ENCODE results near the gene NWD2.

NWD2 gene

DNA sequence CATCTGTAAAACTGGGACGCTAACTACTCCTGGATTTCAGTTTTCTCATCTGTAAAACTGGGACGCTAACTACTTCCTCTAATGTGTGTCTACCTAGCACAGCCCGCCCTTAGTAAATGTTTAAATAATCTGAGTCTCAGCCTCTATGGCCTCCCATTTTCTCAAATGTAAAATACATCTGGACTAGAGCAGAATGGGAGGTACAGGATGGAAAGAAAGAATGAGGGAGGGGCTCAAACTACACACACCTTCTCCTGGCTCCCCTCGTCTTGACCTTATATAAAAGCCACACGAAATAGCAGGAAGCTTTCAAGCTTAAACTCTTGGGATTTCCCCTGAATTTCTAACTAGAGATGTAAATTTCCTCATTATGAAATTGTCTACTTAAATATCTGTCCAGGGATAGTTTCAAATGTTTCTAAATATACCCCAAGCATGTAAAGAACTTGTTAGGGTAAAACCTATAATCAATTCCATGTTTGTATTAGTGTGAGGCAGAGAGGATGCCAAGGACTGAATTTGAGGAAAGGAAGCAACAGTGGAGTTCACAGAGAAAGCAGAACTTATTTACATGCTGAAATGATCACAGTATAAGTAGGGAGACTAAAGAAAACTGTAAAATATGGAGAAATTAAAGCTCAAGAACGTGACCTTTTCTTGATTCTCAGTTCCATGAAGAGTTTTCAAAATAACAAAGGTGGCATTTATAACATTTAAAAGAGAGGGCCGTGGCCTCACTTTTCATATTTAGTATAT, 220.0 kb downstream of the NWD2 start:
- no peak overlapping the region for H3K4me3 ChIP-seq (ENCODE audit: low read depth, low read length)

DNA sequence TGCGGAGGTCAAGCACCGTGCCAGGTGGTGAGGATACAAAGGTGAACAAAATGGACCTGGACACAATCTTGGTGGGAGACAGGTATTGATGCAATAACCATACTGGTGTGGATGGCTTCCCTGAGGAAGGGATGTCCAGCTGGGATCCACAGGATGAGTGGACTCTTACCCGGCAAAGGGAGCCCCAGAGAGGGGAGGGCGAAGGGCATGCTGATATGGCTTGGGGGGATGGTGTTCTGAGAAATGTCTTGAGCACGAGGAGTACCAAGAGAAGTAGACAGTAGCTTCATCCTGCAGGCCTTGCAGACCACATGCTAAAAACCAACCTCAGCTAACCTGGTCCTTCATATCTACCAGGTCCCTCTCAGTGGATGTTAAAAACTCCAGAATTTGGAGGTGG, 220.8 kb downstream of the NWD2 start:
- no peak overlapping the region for H3K4me3 ChIP-seq (ENCODE audit: low read depth, low read length)

DNA sequence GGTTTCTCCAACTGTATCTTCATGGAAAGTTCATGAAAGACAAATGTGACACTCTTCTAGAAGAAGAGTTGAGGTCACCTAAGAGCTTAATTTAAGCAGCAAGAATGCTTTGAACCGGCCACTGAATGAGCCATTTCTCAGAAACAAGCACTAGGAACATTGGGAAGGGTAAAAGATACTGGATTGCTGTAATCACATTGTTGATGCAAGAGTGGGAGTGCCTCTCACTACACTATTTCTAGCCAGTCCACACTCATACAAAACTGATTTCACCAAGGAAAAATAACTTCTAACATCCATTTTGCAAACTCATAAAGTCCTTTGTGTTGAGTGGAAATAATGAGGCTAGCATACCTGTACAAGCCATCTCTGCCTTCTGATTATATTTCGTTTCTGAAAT, 221.3 kb downstream of the NWD2 start:
- H3K4me3 ChIP-seq (ENCODE audit: low read depth, low read length), result no peak overlapping the region

DNA sequence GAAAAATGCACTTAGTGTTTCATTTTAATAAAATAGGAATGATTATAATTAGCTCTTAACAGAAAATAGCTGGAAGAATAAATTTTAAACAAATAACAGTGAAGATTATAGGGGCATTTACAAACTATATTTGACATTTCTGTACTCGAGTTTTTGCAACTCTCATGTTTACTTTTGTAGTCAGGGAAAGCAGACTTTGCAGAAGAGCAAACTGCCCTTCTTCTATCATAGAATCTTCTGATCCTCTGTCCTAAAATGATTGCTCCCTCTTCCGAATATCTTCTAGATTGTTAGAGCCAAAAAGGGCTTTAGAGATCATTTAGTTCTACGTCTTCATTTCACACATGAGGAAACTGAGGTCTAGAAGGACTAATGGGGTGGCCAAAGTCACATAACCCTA, 222.7 kb downstream of the NWD2 start:
- no peak overlapping the region for H3K4me3 ChIP-seq (ENCODE audit: low read depth, low read length)

DNA sequence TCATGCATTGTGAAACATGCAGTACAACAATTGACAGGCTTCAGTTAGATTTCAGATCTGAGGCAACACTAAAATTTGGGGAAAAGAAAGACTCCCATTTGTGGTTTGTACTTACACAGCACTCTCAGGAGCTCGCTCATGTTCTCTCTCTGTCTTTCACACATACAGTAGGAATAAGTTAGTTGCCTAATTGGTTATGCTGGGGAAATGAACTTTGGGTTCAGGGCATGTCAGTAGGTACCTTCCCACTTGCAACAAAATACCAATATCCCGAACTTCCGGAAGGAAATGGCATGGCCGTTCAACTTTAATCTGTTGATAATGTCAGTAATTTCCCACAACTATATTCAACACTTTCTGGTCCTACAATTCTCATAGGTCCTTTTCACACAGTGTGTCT, 223.3 kb downstream of the NWD2 start:
- H3K4me3 ChIP-seq (ENCODE audit: low read depth, low read length), result no peak overlapping the region

DNA sequence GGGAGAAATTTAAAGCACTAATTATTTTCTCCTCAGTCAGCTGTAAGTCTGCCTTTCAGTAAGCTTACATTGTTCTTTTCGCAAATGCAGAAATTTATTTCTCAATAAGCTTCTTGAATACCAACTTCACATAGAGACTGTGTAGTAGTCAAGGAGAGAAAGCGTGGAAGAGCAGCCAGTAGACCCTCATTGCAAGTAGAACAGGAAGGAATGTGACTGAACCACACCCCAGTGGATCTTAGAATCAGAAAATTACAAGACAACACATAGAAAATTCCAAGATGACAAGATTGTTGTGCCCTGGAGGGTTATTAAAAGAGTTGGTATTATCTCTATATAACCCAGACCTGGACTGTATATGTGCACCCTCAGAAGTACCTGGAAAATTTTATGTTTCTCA, 224.7 kb downstream of the NWD2 start:
- no peak overlapping the region for H3K4me3 ChIP-seq (ENCODE audit: low read depth, low read length)

DNA sequence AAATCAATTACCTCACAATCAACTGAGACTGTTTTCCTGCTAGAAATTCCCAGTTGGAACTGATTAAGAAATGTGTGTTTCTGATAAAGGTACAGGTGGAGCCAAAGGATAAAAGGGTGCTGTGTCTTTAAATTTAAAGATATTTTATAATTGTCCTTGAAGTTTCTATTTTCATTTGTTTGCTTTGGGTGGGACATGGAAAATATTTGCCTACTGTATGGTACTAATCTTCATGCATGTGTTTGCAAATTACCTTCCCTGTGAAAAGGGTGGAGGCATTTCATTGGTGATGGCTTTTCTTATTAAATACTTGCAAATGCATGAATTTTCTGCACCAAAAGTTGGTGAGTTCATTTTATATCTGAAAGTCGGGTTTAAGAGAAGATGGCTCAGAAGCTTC, 225.7 kb downstream of the NWD2 start:
- H3K4me3 ChIP-seq (ENCODE audit: low read depth, low read length), result no peak overlapping the region

DNA sequence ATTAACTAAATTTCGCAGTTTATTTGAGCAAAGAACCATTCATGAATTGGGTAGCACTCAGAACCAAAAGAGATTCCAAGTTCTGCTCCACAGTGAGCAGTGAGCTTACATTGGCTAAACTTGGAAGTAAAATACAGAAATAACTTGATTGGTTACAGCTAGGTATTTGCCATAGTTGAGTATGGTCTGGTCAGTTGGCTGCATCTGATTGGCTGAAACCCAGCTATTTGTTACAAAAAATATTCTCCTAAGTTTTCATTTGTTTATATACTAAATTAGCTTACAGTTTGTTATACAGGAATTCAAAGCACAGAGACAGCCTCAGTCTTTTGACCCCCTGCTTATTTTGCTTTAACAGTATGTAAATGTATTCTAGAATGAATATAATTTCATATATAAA, 226.6 kb downstream of the NWD2 start:
- no peak overlapping the region for H3K4me3 ChIP-seq (ENCODE audit: low read depth, low read length)

DNA sequence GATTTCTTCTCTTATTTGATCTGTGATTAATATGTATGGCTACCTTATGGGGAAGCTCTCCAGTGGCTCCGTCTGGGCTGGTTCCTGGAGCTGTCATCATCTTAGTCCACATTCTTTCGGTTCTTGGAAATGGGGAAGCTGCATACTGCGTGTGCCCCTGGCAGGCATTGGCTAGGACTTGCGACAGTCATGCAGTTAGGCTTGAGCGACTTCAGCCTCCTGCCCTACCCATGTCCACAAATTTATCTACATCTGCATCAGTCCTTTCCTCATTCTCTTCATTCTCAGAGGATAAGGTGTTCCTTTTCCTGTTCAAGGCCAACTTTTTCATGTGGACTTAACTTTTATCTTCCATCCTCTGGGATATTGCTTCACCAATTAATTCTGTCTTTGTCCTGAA, 227.4 kb downstream of the NWD2 start:
- H3K4me3 ChIP-seq (ENCODE audit: low read depth, low read length), result no peak overlapping the region

DNA sequence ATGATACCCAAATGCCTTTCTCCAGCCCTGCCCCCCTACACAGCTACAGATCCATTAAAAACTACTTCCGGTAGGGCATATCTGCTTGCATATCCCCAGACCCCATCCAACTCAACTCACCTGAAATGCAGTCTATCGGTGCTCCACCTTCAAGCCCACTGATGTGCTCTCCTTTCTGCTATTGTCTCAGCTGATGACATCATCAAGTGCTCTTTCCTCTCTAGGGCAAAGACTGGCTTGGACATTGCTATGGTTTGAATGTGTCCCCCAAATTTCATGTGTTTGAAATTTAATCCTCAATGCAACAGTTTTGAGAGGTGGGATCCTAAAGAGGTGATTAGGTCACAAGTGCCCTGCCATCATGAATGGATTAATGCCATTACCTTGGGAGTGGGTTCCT, 229.3 kb downstream of the NWD2 start:
- H3K4me3 ChIP-seq (ENCODE audit: low read depth, low read length), result no peak overlapping the region

DNA sequence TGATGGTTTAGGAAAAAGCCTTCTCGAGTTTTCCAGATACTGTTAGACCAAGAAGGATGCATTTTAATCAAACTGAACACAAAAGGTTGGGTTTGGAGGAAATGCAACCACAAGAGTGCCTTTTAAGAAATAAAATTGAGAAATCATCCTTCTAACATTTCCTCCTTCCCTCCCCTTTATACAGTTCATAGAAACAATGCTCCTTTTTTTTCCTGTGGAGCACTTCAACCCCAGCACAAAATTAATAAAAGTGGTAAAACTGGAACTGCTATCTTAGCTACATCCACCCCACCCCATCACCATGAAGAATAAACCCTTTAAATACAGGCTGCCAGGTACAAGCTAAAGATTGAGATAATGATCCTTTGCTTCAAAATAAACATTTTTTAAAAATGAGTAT, 230.5 kb downstream of the NWD2 start:
- no peak overlapping the region for H3K4me3 ChIP-seq (ENCODE audit: low read depth, low read length)

DNA sequence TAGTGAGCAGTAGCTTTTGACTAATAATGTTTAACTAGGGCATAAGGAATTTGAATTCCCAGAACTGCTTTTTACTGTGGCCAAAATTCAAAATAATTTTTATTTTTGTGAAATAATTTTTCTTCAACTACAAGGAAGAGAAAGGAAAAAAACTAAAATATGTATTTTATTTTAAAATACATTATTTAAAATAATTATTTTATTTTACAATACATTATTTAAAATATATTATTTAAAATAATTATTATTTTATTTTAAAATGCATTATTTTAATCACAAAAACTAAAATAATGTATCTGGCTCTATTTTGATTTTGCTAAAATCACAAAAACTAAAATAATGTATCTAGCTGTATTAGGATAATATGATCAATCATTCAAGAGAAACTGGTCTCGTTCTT, 231.2 kb downstream of the NWD2 start:
- H3K4me3 ChIP-seq (ENCODE audit: low read depth, low read length), result no peak overlapping the region

DNA sequence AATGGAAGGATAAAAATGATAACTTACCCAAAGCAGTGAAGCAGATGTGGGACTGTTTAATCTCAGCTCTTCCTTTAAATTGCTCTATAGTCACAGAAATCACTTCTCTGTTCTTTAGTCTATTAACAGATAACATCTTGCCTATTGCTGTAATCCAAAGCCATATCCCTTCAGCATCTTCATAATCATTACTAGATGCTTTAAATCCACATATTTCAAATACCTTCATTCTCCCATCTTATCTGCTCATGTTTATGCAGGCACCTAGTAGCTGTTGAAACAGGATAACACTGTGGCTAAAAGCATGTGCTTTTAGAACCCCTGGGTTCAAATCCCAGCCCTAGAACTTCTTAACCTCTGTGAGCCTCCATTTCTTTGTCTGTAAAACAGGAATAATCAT, 231.7 kb downstream of the NWD2 start:
- no peak overlapping the region for H3K4me3 ChIP-seq (ENCODE audit: low read depth, low read length)

DNA sequence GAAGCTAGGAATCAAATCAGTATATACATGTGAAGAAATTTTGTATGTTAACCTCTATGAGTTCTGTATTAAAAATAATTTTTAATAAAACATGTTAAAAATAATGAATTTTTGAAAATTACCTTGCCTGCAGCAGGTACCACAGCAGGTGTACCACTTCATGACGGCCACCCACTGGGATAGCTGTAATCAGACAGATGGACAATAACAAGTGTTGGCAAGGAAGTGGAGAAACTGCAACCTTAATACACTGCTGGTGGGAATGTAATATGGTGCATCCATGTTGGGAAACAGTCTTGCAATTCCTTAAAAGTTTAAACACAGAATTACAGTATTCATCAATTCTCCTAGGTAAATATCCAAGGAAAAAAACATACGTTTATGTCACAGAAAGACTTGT, 232.1 kb downstream of the NWD2 start:
- H3K4me3 ChIP-seq (ENCODE audit: low read depth, low read length), result no peak overlapping the region

DNA sequence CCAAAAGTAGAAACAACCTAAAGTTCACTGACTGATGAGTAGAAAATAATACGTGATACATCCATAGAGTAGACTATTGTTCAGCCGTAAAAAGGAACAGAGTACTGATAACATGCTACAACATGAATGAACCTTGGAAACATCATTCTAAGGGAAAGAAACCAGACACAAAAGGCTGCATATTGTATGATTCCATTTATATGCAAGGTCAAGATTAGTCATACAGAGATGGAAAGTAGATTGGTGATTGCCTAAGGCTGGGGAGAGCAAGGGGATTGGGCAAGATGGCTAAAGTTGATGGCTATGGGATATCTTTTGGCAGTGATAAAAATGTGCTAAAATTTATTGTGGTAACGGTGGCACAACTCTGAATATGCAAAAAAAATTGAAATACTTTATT, 232.6 kb downstream of the NWD2 start:
- H3K4me3 ChIP-seq (ENCODE audit: low read depth, low read length), result no peak overlapping the region

DNA sequence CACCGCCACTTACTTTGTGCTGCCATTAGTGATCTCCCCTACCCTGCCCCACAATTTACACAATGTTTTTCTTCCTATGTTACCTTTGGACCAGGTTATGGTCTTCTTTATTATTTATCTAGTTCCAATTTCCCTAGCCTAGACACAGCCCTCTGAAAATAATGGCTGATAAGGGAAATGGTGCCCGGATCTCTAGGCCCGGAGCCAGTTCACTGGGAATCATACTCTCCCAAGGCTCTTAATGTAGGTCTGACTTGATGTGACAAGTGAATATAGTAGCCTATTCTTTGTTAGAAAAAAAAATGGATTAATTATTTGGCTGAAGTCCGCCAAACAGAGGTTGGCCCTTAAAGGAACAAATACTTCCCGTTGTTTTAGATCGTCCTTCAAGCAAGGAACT, 233.6 kb downstream of the NWD2 start:
- H3K4me3 ChIP-seq (ENCODE audit: low read depth, low read length), result no peak overlapping the region

DNA sequence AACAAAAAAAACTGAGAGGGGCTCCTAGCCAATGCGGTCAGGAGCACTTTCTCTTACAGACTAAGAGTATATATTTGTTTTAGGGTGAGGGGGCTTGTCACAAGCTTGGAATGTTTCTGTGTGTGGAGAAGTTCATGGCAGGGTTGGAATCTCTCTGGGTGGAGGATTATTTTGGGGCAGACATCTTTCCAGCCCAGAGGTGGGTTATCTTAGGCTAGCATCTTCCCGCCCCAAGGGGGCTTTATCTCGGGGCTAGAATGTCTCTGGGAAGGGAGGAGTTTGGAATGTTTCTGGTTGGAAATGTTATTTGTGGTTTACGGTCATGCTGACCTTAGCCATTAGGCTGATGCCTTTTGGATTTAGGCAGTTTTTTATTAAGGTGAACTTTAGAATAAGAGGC, 236.0 kb downstream of the NWD2 start:
- no peak overlapping the region for H3K4me3 ChIP-seq (ENCODE audit: low read depth, low read length)

DNA sequence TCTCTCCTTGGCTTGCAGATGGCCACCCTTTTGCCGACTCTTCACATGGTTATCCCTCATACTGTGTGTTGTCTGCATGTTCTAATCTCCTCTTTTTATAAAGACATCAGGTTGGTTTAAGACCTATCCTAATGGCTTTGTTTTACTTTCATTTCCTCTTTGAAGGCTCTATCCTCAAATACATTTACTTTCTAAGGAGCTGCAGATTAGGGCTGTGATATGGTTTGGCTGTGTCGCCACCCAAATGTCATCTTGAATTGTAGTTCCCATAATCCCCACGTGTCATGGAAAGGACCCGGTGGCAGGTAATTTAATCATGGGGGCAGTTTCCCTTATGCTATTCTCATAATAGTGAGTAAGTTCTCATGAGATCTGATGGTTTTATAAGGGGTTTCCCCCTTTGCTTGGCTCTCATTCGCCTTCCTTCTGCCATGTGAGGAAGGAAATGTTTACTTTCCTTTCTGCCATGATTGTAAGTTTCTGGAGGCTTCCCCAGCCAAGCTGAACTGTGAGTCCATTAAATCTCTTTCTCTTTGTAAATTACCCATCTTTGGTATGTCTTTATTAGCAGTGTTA, 237.1 kb downstream of the NWD2 start:
- H3K4me3 ChIP-seq (ENCODE audit: low read depth, low read length), result no peak overlapping the region

DNA sequence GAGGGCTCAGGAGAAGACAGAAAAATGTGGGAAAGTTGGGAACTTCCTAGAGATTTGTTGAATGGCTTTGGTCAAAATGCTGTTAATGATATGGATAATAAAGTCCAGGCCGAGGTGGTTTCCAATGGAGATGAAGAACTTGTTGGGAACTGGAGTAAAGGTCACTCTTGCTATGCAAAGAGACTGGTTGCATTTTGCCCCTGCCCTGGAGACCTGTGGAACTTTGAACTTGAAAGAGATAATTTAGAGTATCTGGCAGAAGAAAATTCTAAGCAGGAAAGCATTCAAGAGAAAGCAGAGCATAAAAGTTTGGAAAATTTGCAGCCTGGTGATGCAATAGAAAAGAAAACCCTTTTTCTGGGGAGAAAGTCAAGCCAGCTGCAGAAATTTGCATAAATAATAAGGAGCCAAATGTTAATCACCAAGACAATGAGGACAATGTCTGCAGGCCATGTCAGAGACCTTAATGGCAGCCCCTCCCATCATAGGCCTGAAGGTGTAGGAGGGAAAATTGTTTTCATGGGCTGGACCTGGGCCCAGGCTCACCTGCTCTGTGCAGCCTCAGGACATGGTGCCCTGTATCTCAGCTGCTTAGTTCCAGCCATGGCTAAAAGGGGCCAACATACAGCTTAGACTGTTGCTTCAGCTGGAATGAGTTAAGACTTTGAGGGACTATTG, 237.8 kb downstream of the NWD2 start:
- H3K4me3 ChIP-seq (ENCODE audit: low read depth, low read length), result no peak overlapping the region

DNA sequence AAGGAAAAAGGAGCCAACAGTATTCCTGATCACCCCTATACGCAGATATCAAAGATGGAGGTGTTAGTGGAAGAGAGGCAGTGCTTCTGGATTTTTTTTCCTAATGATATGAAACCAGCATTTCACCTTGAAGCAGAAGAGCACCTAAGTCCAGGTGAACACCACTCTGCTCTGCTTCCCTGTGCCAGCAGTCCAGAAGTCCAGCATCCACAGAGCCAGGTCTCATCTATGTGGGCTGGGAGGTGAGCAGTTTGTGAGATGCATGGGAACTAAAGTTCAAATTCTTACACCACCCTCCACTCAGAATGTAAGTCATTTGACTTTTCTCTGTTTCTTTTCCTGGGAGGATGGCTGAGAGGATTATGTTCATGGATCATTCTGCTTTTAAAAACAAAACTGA, 239.1 kb downstream of the NWD2 start:
- no peak overlapping the region for H3K4me3 ChIP-seq (ENCODE audit: low read depth, low read length)

DNA sequence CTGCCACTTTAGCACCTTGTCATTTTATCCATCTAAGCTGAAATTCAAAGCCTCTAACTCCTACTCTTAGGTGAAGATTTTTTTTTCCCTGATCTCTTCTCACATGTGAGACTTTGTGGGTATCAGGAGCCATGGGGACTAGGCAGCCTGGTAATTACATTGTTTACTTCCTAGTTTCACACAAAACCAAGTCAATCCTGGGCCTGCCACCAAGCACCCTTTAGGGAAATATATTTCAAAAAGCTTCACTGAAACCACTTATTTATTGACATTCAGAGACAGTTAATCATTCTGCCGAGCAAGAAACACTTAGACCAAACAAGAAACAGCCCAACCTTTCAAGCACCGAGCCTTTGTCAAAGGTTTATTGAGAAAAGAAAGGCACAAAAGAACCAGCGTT, 241.6 kb downstream of the NWD2 start:
- no peak overlapping the region for H3K4me3 ChIP-seq (ENCODE audit: low read depth, low read length)

DNA sequence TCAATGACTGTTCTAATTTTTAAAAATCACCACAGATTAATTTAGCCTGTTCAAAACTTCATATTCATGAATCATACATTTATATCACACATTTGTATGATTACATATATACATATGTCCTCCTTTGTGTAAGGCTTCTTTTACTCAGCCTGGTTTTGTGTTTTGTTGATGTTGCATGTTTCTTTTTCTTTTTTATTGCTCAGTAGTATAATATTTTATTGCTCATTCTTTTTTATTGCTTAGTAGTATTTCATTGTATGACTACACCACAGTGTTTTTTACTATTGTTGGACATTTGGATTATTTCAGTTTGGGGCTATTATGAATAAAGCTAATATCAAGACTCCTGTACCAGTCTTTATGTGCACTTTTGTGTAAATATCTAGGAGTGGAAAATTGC, 243.1 kb downstream of the NWD2 start:
- H3K4me3 ChIP-seq (ENCODE audit: low read depth, low read length), result no peak overlapping the region

DNA sequence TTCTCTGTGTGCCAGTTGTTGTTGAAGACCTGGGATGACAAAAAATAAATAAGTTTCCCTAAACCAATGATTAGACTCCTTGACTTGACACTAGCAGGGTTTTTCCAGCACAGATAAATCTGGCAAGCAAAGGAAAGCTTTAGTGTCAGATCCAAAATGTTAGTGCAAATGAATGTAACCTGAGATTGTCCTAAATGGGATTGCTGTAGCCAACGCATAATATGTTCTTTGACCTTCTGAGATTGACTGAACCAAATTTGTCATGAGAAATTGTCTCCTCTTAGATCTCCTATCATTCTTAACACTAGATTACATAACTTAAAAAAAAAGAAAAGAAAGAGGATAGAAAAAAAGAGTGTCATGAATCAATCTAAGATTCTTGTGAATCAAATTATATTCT, 245.2 kb downstream of the NWD2 start:
- H3K4me3 ChIP-seq (ENCODE audit: low read depth, low read length), result no peak overlapping the region

Data from iPS-11a (cell line).